Ishikawa (cell line): ENCODE measurements around the gene FOXA3.

Experiments used
- CEBPB ChIP-seq: IDR thresholded peaks from 2 replicates; pipeline ENCODE4 v1.6.1; 2012
- CREB1 ChIP-seq: IDR thresholded peaks from 2 replicates; pipeline ENCODE4 v1.6.1; 2012; ENCODE audit warnings: low read depth
- EGR1 ChIP-seq: IDR thresholded peaks from 2 replicates; pipeline ENCODE4 v1.6.1; 2012
- EP300 ChIP-seq: IDR thresholded peaks from 2 replicates; pipeline ENCODE4 v1.6.1; 2012; ENCODE audit warnings: borderline replicate concordance
- FOXM1 ChIP-seq: IDR thresholded peaks from 2 replicates; pipeline ENCODE4 v1.6.1; 2012; ENCODE audit warnings: low read depth, borderline replicate concordance
- NFIC ChIP-seq: IDR thresholded peaks from 2 replicates; pipeline ENCODE4 v1.6.1; 2012
- RAD21 ChIP-seq: IDR thresholded peaks from 2 replicates; pipeline ENCODE4 v1.6.1; 2012; ENCODE audit warnings: low read depth
- TAF1 ChIP-seq: IDR thresholded peaks from 2 replicates; pipeline ENCODE4 v1.6.1; 2012; ENCODE audit warnings: low read depth, mild to moderate bottlenecking
- TCF12 ChIP-seq: IDR thresholded peaks from 2 replicates; pipeline ENCODE4 v1.6.1; 2012; ENCODE audit warnings: low read depth
- TEAD4 ChIP-seq: IDR thresholded peaks from 2 replicates; pipeline ENCODE4 v1.6.1; 2012
- YY1 ChIP-seq: IDR thresholded peaks from 2 replicates; pipeline ENCODE4 v1.6.1; 2012; ENCODE audit warnings: low read depth
- ZBTB7A ChIP-seq: IDR thresholded peaks from 2 replicates; pipeline ENCODE4 v1.6.1; 2012; ENCODE audit warnings: low read depth
- TF ChIP-seq, protein P1 (sequence below): IDR thresholded peaks from 2 replicates; pipeline ENCODE4 v1.6.1; 2012
- TF ChIP-seq, protein P2 (sequence below): IDR thresholded peaks from 2 replicates; pipeline ENCODE4 v1.6.1; 2012
- TF ChIP-seq, protein P3 (sequence below): IDR thresholded peaks from 2 replicates; pipeline ENCODE4 v1.6.1; 2012; ENCODE audit warnings: low read depth, mild to moderate bottlenecking

The FOXA3 gene

DNA sequence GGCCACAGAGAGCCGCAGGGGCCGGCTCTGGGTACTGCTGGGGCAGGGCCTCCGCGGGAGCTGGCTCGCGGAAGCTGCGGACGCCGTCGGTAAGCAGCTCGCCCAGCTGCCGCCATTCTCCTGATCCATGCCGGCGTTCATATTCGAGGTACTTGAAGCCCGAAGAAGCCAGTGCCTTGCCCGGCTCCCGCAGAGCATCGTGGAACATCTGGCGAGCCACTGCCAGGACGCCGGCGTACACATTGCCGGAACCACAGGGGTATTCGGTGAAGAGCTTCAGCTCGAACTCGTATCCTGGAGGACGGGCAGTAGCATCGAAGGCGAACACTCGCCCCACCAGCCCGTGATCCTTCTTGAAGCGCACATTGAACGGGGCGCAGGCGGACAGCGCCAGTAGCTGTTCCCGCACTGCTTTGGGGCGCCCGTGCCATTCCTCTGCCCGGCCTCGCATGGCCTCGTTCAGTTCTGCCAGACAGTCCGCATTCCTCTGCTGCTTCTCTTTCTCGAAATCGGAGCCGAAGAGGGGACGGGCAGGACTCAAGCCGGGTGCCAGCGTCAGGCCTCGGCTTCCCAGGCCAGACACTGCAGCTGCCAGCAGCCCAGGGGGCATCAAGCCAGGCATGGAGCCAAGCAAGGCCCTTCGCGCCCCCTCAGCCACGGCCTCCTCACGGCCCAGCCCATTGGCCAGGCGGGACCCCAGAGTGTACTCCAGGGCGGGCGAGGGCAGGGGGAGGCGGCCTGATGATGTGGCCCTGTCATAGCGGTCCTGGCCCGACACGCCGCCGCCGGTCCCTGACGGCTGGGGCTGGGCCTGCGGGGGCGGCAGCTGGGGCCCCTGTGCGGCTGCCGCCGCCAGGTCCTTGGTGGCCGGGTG lies 20.8 kb downstream of the FOXA3 start:
- TF ChIP-seq EGR1 (peak; percentile 65; the same call in 1 of the 2 replicates), TEAD4 (no peak)

DNA sequence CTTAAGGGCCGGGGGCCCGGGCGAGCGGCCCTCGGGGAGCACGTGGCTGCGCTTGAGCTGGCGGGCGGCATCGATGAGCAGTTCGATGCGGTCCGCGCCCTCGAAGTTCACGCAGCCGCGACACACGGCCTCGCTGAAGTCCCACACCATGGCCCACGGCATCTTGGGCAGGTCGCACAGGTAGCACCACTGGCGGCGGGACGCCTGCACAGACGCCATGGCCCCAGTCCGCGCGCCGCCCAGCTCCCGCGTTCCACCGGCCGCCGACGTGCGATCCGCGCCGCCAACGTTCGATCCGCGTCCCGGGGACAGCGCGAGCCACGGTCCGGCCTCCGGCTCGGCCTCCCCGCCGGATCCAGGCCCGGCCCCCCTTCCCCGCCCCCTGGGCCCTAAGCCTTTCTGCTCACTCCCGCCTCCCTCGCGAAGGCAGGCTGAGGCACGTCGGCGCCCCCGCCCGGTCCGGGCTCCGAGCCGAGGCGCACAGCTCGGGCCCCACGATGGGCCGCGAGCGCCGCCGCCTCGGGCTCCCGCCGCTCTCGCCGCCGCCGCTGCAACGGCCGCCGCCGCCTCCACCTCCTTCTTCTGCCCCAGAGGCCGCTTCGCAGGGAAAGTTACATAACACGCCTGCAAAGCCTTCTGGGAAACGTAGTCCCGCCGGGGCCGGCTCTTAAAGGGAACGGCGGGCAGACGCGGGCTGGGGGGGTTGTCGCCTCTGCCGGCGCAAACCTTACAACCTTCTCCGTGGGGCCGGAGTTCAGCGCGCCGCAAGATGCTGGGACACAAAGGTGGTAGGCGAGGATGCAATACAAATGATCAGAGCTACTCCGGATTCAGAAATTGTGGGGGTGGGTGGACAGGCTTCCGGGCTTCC lies 21.7 kb downstream of the FOXA3 start, which contains the start of gene IRF2BP1:
TSS of gene IRF2BP1 (minus strand) at position 586 of the 871 bp plus-strand sequence. CDS start at position 219, 367 bp downstream.
- TF ChIP-seq CREB1 (peak; percentile 65; the same call in 1 of the 2 replicates), TAF1 (peak; percentile 59), YY1 (peak; percentile 47), TEAD4 (no peak), TCF12 (peak; percentile 43), CEBPB (peak; percentile 97)
- TF ChIP-seq, protein P1, sequence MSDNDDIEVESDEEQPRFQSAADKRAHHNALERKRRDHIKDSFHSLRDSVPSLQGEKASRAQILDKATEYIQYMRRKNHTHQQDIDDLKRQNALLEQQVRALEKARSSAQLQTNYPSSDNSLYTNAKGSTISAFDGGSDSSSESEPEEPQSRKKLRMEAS: peak; percentile 84
- TF ChIP-seq, protein P2, sequence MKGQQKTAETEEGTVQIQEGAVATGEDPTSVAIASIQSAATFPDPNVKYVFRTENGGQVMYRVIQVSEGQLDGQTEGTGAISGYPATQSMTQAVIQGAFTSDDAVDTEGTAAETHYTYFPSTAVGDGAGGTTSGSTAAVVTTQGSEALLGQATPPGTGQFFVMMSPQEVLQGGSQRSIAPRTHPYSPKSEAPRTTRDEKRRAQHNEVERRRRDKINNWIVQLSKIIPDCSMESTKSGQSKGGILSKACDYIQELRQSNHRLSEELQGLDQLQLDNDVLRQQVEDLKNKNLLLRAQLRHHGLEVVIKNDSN: no peak

DNA sequence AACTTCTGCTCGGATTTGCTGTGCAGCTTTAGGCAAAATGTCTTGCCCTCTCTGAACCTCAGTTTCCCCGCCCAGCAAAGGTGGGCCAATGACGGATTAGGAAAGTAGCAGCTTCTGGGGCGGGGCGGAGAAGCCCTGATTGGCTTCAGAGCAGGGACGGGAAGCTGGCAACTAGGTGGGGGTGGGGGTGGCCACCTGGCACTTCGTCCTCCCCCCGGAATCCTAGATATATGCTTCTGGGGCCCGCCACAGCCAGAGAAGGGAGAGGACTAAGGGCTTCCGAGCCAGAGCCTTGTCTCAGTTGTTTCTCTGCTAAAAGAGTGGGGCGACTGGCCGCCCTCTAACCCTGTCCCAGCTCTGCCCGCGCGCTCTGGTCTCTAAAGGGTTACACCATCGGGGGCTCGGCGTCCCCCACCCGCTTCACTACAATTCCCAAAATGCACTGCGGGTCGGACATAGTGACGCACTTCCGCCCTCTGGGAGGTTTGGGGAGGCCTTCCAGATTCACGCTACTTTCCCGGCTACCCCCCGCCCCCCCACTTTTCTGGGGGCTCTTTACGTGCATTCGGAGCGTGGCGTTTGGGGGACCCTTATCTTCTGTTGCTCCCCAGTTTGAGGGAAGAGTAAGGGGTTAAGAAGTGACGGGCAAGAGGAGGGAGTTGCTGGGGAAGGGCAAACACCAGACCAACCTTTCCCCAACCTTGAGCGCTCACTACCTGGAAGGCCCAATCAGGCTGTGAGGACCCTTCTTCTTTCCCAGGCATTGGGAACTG lies 22.5 kb downstream of the FOXA3 start:
- TF ChIP-seq, protein P2: no peak
- TF ChIP-seq ZBTB7A: peak; percentile 55; the same call in 1 of the 2 replicates
- TF ChIP-seq, protein P1: no peak; the same call in 1 of the 2 replicates
- TF ChIP-seq YY1: peak; percentile 64
- no peak for TF ChIP-seq TAF1
- no peak for TF ChIP-seq EP300
- no peak; the same call in 1 of the 2 replicates for TF ChIP-seq CEBPB
- TF ChIP-seq, protein P3, sequence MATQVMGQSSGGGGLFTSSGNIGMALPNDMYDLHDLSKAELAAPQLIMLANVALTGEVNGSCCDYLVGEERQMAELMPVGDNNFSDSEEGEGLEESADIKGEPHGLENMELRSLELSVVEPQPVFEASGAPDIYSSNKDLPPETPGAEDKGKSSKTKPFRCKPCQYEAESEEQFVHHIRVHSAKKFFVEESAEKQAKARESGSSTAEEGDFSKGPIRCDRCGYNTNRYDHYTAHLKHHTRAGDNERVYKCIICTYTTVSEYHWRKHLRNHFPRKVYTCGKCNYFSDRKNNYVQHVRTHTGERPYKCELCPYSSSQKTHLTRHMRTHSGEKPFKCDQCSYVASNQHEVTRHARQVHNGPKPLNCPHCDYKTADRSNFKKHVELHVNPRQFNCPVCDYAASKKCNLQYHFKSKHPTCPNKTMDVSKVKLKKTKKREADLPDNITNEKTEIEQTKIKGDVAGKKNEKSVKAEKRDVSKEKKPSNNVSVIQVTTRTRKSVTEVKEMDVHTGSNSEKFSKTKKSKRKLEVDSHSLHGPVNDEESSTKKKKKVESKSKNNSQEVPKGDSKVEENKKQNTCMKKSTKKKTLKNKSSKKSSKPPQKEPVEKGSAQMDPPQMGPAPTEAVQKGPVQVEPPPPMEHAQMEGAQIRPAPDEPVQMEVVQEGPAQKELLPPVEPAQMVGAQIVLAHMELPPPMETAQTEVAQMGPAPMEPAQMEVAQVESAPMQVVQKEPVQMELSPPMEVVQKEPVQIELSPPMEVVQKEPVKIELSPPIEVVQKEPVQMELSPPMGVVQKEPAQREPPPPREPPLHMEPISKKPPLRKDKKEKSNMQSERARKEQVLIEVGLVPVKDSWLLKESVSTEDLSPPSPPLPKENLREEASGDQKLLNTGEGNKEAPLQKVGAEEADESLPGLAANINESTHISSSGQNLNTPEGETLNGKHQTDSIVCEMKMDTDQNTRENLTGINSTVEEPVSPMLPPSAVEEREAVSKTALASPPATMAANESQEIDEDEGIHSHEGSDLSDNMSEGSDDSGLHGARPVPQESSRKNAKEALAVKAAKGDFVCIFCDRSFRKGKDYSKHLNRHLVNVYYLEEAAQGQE: no peak
- peak; percentile 12; the same call in 1 of the 2 replicates for TF ChIP-seq TCF12
- TF ChIP-seq TEAD4: no peak
- no peak for TF ChIP-seq NFIC
- TF ChIP-seq RAD21: no peak
- no peak for TF ChIP-seq FOXM1
- no peak for TF ChIP-seq EGR1
- peak; percentile 80 for TF ChIP-seq CREB1

DNA sequence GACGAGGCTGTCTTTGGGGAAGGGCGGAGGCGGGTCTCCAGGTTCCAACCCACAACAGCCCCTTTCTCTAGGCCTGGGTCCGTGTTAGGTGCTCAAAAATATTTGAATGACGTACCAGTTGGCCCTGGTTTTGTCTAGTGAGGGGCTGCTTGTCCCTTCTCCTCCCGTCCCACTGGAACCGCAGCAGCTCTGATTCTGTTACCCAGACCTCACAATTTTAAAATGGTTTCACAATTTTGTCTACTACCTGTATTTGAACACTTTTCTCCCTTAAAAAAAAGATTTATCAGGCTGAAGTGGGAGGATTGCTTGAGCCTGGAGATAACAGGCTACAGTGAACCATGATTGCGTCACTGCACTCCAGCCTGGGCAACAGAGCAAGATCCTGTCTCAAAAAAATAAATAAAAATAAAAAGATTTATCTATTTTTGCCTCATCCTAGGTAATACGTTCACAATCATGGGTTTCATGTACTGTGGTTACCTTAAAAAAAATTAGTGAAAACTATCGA lies 23.1 kb downstream of the FOXA3 start:
- TF ChIP-seq ZBTB7A: no peak
- no peak for TF ChIP-seq EGR1
- TF ChIP-seq NFIC: no peak
- no peak for TF ChIP-seq RAD21
- TF ChIP-seq, protein P1: no peak
- TF ChIP-seq, protein P3: no peak
- TF ChIP-seq TAF1: no peak
- TF ChIP-seq CEBPB: peak; percentile 34; the same call in 1 of the 2 replicates
